ENCODE measurements around the gene DYSF.

The DYSF gene

GRCh38 chr2:71461304-71461671, 7.9 kb downstream of the DYSF start:
- TF ChIP-seq, protein P1, sequence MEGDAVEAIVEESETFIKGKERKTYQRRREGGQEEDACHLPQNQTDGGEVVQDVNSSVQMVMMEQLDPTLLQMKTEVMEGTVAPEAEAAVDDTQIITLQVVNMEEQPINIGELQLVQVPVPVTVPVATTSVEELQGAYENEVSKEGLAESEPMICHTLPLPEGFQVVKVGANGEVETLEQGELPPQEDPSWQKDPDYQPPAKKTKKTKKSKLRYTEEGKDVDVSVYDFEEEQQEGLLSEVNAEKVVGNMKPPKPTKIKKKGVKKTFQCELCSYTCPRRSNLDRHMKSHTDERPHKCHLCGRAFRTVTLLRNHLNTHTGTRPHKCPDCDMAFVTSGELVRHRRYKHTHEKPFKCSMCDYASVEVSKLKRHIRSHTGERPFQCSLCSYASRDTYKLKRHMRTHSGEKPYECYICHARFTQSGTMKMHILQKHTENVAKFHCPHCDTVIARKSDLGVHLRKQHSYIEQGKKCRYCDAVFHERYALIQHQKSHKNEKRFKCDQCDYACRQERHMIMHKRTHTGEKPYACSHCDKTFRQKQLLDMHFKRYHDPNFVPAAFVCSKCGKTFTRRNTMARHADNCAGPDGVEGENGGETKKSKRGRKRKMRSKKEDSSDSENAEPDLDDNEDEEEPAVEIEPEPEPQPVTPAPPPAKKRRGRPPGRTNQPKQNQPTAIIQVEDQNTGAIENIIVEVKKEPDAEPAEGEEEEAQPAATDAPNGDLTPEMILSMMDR (IDR thresholded peaks at IDR 0.05; ENCODE audit: low read depth, low read length, missing control alignments), result no peak
- no peak for DNase-seq (ENCODE audit: low read depth)
- no peak overlapping the region for H3K4me3 ChIP-seq (ENCODE audit: low read depth, low read length)

- H3K4me3 ChIP-seq (ENCODE audit: low read depth, low read length), result no peak overlapping the region
- TF ChIP-seq, protein P1 (IDR thresholded peaks at IDR 0.05; ENCODE audit: low read depth, low read length, missing control alignments), result no peak
- no peak for DNase-seq (ENCODE audit: low read depth)
Measured at GRCh38 chr2:71462056-71462605, 8.8 kb downstream of the DYSF start.

DNA sequence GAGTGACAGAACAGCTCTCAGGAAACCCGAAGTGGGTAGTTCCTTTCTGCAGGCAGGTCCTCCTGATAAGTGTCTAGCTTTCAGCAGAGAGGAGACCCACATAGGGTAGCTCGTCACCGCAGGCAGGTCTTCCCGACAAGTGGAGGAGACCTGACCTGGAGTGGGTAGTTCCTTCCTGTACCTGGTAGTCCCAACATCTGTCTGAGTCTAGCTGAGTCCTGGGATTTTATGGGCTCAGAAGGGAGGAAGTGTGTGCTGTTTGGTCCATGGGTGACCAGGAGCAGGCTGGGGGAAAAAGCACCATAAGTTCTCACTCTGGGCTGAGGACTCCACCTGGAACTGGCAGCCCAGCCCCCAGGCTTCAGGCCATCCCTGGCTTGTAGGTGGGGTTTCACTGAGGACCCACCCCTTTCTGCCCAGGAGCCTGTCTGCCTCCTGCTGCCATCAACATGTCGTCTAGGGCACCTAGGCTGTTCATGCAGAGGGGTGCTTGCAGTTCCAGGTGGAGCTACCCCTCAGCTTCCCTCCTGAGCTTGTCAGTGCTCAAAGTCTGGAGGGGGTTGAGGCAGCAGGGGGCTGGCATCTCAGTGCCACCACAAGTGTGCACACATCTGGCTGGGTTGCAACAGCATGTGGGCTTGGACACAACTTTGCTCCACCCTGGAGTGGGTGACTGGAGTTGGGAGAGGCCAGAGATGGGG, 9.4 kb downstream of the DYSF start:
- DNase-seq (ENCODE audit: low read depth), result no peak
- TF ChIP-seq, protein P1 (IDR thresholded peaks at IDR 0.05; ENCODE audit: low read depth, low read length, missing control alignments), result no peak
- no peak overlapping the region for H3K4me3 ChIP-seq (ENCODE audit: low read depth, low read length)

DNA sequence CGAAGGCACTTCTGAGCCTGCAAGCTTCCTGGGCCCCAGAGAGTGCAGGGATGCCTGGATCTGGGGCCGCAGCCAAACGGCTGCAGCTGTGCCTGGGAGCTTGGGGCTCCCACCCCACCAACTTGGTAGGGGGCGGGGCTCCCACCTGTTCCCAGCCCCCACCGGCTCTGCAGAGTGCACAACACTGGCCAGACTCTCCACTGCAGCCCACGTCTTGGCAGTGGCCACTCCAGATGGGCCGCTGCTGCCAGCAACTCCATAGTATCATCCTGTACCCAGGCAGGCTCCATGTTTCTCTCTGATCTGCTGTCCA, 9.9 kb downstream of the DYSF start:
- DNase-seq (ENCODE audit: low read depth), result no peak
- TF ChIP-seq, protein P1 (IDR thresholded peaks at IDR 0.05; ENCODE audit: low read depth, low read length, missing control alignments), result no peak
- no peak overlapping the region for H3K4me3 ChIP-seq (ENCODE audit: low read depth, low read length)

GRCh38 chr2:71464389-71464788, 11.0 kb downstream of the DYSF start:
- H3K4me3 ChIP-seq (ENCODE audit: low read depth, low read length), result no peak overlapping the region
- no peak for DNase-seq (ENCODE audit: low read depth)
- TF ChIP-seq, protein P1 (IDR thresholded peaks at IDR 0.05; ENCODE audit: low read depth, low read length, missing control alignments), result no peak

DNA sequence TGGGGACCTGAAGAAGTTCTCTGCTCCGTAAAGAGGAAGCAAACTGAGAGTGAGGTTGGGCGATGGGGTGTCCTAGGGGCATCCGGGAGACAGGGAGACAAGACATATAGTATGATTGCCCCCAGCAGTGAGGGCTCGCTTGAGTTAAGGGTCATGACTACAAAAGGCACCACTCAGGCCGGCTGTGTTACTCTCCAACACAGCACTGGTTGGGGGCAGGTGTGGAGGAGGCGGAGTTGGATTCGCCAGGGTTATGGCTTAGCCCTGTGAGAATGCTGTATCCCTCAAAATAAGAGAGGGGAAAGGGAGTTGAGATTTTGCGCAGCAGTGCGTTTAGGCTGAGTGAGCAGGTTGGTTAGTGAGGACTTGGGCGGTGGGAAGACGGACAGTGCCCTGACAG, 12.0 kb downstream of the DYSF start:
- no peak overlapping the region for H3K4me3 ChIP-seq (ENCODE audit: low read depth, low read length)
- TF ChIP-seq, protein P1 (IDR thresholded peaks at IDR 0.05; ENCODE audit: low read depth, low read length, missing control alignments), result no peak
- no peak for DNase-seq (ENCODE audit: low read depth)

DNA sequence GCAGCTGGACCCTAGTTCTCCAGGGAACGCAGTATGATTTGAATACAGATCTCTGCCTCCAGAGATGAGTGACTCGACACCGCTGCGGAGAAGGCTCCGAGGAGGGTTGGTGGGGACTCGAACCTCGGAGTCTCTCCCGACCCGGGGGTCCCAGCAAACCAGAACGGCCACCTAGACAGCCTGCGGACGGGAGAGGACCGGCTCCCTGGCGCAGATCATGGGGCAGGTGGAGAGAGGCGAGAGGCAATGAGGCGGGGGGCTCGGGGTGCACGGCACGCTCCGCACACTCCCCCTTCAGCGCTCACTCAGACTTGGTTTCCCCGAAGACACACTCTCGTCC, 12.6 kb downstream of the DYSF start:
- TF ChIP-seq, protein P1 (IDR thresholded peaks at IDR 0.05; ENCODE audit: low read depth, low read length, missing control alignments), result no peak
- no peak overlapping the region; the same call in 1 of the 2 replicates for H3K4me3 ChIP-seq (ENCODE audit: low read depth, low read length)
- DNase-seq (ENCODE audit: low read depth), result no peak
